ENCODE measurements around the gene APBA1. TPM values are rescaled to one million over a fixed set of nuclear protein-coding genes. Genes with fewer than 3 reads are reported as not detected.
"Not testable (repeated sequence)": the region's sequence is repeated elsewhere in the genome, so short reads cannot be mapped to it uniquely, and the experiment has no call there.

The APBA1 gene
- total RNA-seq, 2 experiments from 2014 or later = 0.08 to 0.10 TPM

- ChIA-PET POLR2A (no interaction called here), CTCF (no interaction called here)
These were observed 216.0 kb downstream of the APBA1 start for GRCh38 chr9:69456201-69456600.

- ChIA-PET POLR2A (no interaction called here), CTCF (interaction anchor here (1.2 kb wide), 1 partner anchor 33 kb away, joined by 4 read pairs; no protein-coding TSS in a partner anchor)
These were observed 216.9 kb downstream of the APBA1 start for GRCh38 chr9:69455311-69455710.

GRCh38 chr9:69454321-69454720 lies 217.8 kb downstream of the APBA1 start:
- ChIA-PET CTCF (interaction anchor here (1.2 kb wide), 1 partner anchor 32 kb away, joined by 4 read pairs; no protein-coding TSS in a partner anchor), POLR2A (no interaction called here)

- CTCF ChIA-PET = no interaction called here
- POLR2A ChIA-PET = no interaction called here
These were observed 218.4 kb downstream of the APBA1 start for GRCh38 chr9:69453746-69454145.

- ChIA-PET CTCF (no interaction called here), POLR2A (no interaction called here)
These were observed 219.9 kb downstream of the APBA1 start for GRCh38 chr9:69452110-69452782.

- POLR2A ChIA-PET = no interaction called here
- CTCF ChIA-PET = no interaction called here
These were observed 225.7 kb downstream of the APBA1 start for GRCh38 chr9:69446496-69446895.

- CTCF ChIA-PET = no interaction called here
- POLR2A ChIA-PET = no interaction called here
These were observed 226.9 kb downstream of the APBA1 start for GRCh38 chr9:69445251-69445650.

GRCh38 chr9:69444791-69445190 lies 227.4 kb downstream of the APBA1 start:
- CTCF ChIA-PET = no interaction called here
- POLR2A ChIA-PET = no interaction called here

GRCh38 chr9:69444021-69444420 lies 228.2 kb downstream of the APBA1 start:
- ChIA-PET POLR2A (no interaction called here), CTCF (no interaction called here)

- ChIA-PET CTCF (no interaction called here), POLR2A (no interaction called here)
These were observed 229.0 kb downstream of the APBA1 start for GRCh38 chr9:69443178-69443577.

GRCh38 chr9:69442486-69442885 lies 229.7 kb downstream of the APBA1 start:
- POLR2A ChIA-PET = no interaction called here

GRCh38 chr9:69440254-69440955 lies 231.8 kb downstream of the APBA1 start:
- POLR2A ChIA-PET, CTCF ChIA-PET: not testable (repeated sequence)

More at GRCh38 chr9:69442486-69442885, 229.7 kb downstream of the APBA1 start:
- CTCF ChIA-PET = no interaction called here

GRCh38 chr9:69439654-69440053 lies 232.5 kb downstream of the APBA1 start:
- CTCF ChIA-PET, POLR2A ChIA-PET: not testable (repeated sequence)

- POLR2A ChIA-PET = no interaction called here
These were observed 238.2 kb downstream of the APBA1 start for GRCh38 chr9:69433968-69434367.

GRCh38 chr9:69433392-69433791 lies 238.8 kb downstream of the APBA1 start:
- POLR2A ChIA-PET = no interaction called here
- CTCF ChIA-PET = no interaction called here

More at GRCh38 chr9:69433968-69434367, 238.2 kb downstream of the APBA1 start:
- CTCF ChIA-PET = no interaction called here

- ChIA-PET POLR2A (no interaction called here), CTCF (no interaction called here)
These were observed 239.5 kb downstream of the APBA1 start for GRCh38 chr9:69432623-69433022.

GRCh38 chr9:69431777-69432176 lies 240.4 kb downstream of the APBA1 start:
- ChIA-PET CTCF (no interaction called here), POLR2A (no interaction called here)

- ChIA-PET POLR2A (no interaction called here), CTCF (no interaction called here)
These were observed 241.0 kb downstream of the APBA1 start for GRCh38 chr9:69431203-69431602.

- ChIA-PET POLR2A (no interaction called here), CTCF (no interaction called here)
These were observed 242.0 kb downstream of the APBA1 start for GRCh38 chr9:69430206-69430605.

- CTCF ChIA-PET = no interaction called here
- POLR2A ChIA-PET = no interaction called here
These were observed 242.9 kb downstream of the APBA1 start for GRCh38 chr9:69429281-69429680.

GRCh38 chr9:69428017-69428785 lies 244.0 kb downstream of the APBA1 start:
- POLR2A ChIA-PET = no interaction called here
- CTCF ChIA-PET = no interaction called here

Measured in activated CD8-positive, alpha-beta memory T cell treated with anti-CD3 and anti-CD28 coated beads for 36 hours (primary cell).